ENCODE results near the gene SOAT2. TPM values are rescaled to one million over a fixed set of nuclear protein-coding genes. Genes with fewer than 3 reads are reported as not detected.

SOAT2 gene
- total RNA-seq, 4 donors from 2014 or later: 0.82 TPM; not detected in 3

GRCh38 chr12:53096759-53097158 is 6.5 kb upstream of the SOAT2 start:
- H3K4me3 ChIP-seq: peak overlapping the region; percentile 60 to 80
- H3K9me3 ChIP-seq: no peaks in the 10 kb centered on the region
- no peak for DNase-seq
- intact Hi-C loops (cut with DNase I; ENCODE audit: low total_unique reads): no loop called here
- no peaks in the 10 kb centered on the region for H3K27me3 ChIP-seq
- peak overlapping the region; percentile 94 to 95 for H3K27ac ChIP-seq
- peaks cover 0 to 11% of the 10 kb centered on the region in 2 donors for H3K4me1 ChIP-seq
- TF ChIP-seq POLR2A (IDR thresholded peaks at IDR 0.05) (no peak), CTCF (IDR thresholded peaks at IDR 0.05) (no peak)
- no peaks in the 10 kb centered on the region for H3K36me3 ChIP-seq

- Histone ChIP-seq H3K4me3 (peak overlapping the region; percentile 60 to 80), H3K4me1 (peaks cover 0 to 11% of the 10 kb centered on the region in 2 donors), H3K9me3 (no peaks in the 10 kb centered on the region), H3K27me3 (no peaks in the 10 kb centered on the region), H3K36me3 (no peaks in the 10 kb centered on the region), H3K27ac (peak overlapping the region; percentile 94 to 95)
- no peak for DNase-seq
- TF ChIP-seq CTCF (IDR thresholded peaks at IDR 0.05): no peak
- no peak for TF ChIP-seq POLR2A (IDR thresholded peaks at IDR 0.05)
- intact Hi-C loops (cut with DNase I; ENCODE audit: low total_unique reads): no loop called here
These were observed 6.1 kb upstream of the SOAT2 start for GRCh38 chr12:53097207-53097563.

- peak in 1 of 2 donors; percentile 61 for TF ChIP-seq POLR2A (IDR thresholded peaks at IDR 0.05)
- peak in 3 of 4 experiments; percentile 23 to 48 (median 25) for TF ChIP-seq CTCF (IDR thresholded peaks at IDR 0.05)
- peaks cover 0 to 11% of the 10 kb centered on the region in 2 donors for H3K4me1 ChIP-seq
These were observed 5.5 kb upstream of the SOAT2 start, which contains the start of gene IGFBP6 for GRCh38 chr12:53097564-53098353. Gene IGFBP6 (plus strand): TSS chr12:53097667. CDS start chr12:53097718, 51 bp downstream.

GRCh38 chr12:53098354-53098981 is 4.8 kb upstream of the SOAT2 start:
- TF ChIP-seq CTCF (IDR thresholded peaks at IDR 0.05) (no peak), POLR2A (IDR thresholded peaks at IDR 0.05) (peak in 1 of 2 donors; percentile 8)
- intact Hi-C loops (cut with DNase I; ENCODE audit: low total_unique reads): loop anchor here (2.0 kb wide), 1 partner anchor 32 kb away; no protein-coding TSS in a partner anchor
- Histone ChIP-seq H3K9me3 (no peaks in the 10 kb centered on the region), H3K4me3 (peak overlapping the region; percentile 60 to 80), H3K36me3 (no peaks in the 10 kb centered on the region), H3K4me1 (peaks cover 0 to 11% of the 10 kb centered on the region in 2 donors), H3K27ac (peak overlapping the region; percentile 94 to 95), H3K27me3 (no peaks in the 10 kb centered on the region)
- DNase-seq: peak; percentile 73 to 80

More at GRCh38 chr12:53097564-53098353, 5.5 kb upstream of the SOAT2 start, which contains the start of gene IGFBP6:
- Histone ChIP-seq H3K27me3 (no peaks in the 10 kb centered on the region), H3K27ac (peak within 1 kb of the TSS; percentile 94 to 95), H3K9me3 (no peaks in the 10 kb centered on the region), H3K36me3 (no peaks in the 10 kb centered on the region), H3K4me3 (peak within 1 kb of the TSS; percentile 60 to 80)
- intact Hi-C loops (cut with DNase I; ENCODE audit: low total_unique reads): loop anchor here (2.0 kb wide), 1 partner anchor 31 kb away; no protein-coding TSS in a partner anchor
- DNase-seq: peak; percentile 66 to 77

Measured in uterus (tissue), 4 donors.